Mesenteric fat pad (tissue), 1 donor: ENCODE data around the gene ZNF341. TPM values are rescaled to one million over a fixed set of nuclear protein-coding genes. Genes with fewer than 3 reads are reported as not detected.
"Not testable (repeated sequence)": the region's sequence is repeated elsewhere in the genome, so short reads cannot be mapped to it uniquely, and the experiment has no call there.

Experiments used
- DNase-seq: peaks from one replicate; pipeline ENCODE4 v3.0.0-alpha.2; 2020; ENCODE audit warnings: low spot score
- total RNA-seq: library from RNA; stranded (reverse); fragmentation: NEBNext Ultra II Directional; extraction: Animal tissue kit (Norgen Biotek cat#: 25700); gene quantifications from one replicate; pipeline ENCODE4 v1.2.1, GENCODE V29; 2021
- donor health status: DM: yes; HTN: yes; CAD: no.

Gene ZNF341
- total RNA-seq, 1 donor from 2014 or later, result 3.1 TPM

DNA sequence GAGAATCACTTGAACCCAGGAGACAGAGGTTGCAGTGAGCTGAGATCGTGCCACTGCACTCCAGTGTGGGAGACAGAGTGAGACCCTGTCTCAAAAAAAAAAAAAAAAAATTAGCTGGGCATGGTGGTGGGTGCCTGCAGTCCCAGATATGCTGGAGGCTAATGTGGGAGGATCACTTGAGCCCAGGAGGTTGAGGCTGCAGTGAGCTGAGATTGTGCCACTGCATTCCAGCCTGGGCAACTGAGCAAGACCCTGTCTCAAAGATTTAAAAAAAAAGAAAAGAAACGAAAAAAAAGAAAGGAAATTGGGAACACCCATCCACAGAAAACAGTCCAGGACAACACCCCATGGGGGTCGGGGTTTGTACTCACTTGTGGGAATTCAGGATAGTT, 60.8 kb downstream of the ZNF341 start:
- not testable (repeated sequence) for DNase-seq

- no peak for DNase-seq
Measured at GRCh38 chr20:33793011-33793931, 61.5 kb downstream of the ZNF341 start.

GRCh38 chr20:33796263-33796906, 64.6 kb downstream of the ZNF341 start:
- no peak for DNase-seq

GRCh38 chr20:33796907-33797544, 65.2 kb downstream of the ZNF341 start:
- no peak for DNase-seq

DNA sequence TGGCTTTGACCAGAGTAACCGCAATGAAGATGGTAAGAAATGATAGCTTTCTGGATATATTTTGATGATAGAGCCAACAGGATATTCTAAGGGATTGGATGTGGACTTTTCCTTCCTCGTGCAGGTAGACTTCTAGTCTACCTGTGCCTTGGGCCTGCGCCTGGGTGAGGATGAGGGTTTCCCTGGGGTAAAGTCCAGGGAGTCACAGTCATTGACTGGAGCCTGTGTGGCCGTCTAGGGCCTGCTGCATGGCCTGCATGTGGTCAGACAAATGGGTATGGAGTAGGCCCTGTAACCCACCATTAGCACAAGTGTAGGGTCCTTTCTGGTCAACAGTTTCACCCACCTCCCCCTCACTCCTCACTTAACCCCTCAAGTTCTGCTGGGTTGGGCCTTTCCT, 66.6 kb downstream of the ZNF341 start:
- DNase-seq, result no peak

GRCh38 chr20:33803921-33804337, 72.1 kb downstream of the ZNF341 start:
- no peak for DNase-seq

GRCh38 chr20:33808388-33808787, 76.6 kb downstream of the ZNF341 start:
- no peak for DNase-seq

DNA sequence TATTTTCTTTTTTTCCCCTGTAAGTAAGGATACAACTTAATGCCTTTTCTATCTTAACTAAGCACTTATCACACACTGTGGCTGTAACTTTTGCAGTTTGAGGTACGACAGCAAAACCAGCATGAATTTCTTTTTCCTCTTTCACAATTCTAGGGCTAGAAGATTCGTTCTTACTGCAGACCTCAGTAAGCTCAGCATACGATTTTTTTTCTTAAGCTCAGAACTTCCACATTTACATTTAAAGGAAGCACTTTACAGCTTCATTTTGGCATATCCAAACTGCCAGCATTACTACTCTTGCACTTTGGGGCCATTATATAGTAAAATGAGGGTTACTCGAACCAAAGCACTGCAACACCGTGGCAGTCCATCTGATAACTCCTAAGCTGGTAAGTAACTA, 78.5 kb downstream of the ZNF341 start:
- DNase-seq, result no peak

- peak; percentile 100 for DNase-seq
Measured at GRCh38 chr20:33810885-33811775, 79.3 kb downstream of the ZNF341 start, which contains the start of gene CHMP4B. Gene CHMP4B, plus strand, starts transcription at chr20:33811348. Its CDS starts 121 bp downstream, at chr20:33811469.

DNA sequence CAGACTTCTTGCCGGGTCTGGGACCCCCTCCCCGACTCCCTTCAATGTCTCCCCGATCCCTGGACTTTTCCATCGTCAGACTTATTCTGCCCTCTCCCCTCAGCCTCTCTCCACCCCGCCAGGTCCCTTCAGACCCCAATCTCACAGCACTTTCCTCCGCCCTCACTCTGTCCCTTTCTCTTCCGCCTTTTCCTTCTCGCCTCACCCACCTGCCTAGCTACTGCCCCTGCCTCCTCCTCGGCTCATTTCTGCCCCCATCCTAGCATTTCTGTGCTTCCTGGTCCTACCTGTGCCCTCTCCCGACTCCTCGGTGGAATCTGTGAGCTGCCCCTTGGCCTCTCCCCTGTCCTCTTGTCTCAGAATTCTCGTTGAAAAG, 80.0 kb downstream of the ZNF341 start:
- no peak for DNase-seq

DNA sequence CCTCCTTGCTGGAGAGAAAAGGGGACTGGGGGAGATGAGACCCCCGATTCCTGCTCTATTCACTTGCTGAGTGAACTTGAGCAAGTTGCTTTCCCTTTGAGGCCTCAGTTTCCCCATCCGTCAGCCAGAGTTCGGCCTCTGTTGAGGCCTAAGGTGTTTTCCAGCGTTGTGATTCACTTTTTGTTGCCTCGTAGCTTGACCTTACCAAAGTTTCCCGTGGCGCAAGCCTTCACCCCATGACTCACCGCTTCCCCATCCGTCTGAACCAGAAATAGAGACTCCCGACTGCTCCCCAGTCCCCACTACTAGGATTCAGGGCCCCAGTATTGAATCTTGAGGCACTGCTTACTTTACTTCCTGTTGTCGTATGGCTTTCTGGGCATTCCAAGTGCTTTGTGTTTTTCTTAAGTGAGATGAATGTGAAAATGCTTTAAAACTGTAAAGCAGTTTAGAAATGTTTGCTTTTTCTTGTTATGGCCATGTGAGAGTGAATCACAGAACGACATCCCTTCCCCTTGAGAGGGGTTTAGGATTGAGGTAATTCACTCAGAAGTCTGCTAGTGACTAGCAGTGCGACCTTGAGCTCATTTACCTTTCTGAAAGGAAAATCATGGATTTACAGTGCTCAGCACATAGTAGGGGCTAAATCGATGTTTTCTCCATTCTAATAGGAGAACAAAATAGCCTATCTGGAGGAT, 80.5 kb downstream of the ZNF341 start:
- no peak for DNase-seq

DNA sequence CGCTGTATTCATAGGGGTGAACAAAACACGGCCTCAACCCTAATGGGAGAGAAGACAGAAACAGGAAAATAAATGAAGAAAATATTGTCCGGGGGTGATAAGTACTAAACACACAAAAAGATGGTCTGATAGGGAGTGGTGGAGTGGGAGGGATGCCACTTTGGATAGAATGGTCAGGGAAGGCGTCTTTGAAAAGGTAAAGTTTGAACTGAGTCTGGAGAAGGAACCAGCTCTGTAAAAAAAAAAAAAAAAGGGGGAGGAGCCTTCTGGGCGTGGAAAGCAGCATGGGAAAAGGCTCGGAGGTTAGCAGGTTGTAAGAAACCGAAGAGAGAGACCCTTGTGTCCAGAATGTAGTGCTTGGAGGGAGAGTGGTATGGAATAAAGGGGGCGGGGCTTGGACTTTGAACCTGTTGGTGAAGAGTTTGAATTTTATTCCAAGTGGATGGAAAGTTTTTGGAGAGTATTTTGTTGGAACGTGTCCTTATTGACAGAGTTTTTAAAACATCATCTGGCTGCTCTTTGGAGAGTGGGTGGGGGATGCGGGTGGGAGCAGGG, 81.2 kb downstream of the ZNF341 start:
- DNase-seq, result no peak

- DNase-seq, result no peak
Measured at GRCh38 chr20:33814238-33814712, 82.5 kb downstream of the ZNF341 start.

DNA sequence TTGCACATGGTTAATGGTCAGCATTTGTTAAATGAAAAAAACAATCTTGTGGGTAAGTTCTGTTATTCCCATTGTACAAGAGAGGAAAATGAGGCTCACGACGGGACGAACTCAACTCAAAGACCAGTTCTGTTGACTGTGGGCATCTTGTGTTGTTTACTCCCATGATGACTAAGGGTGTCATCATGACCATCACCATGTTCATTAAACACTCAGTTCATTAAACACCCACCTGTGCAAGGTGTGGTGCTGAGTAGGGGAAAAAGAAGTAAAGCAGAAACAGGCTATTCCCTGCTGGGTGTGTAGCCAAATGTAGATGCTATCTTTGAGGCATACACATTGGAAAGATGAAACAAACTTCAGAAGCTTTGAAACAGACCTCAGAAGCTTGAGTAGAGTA, 83.9 kb downstream of the ZNF341 start:
- DNase-seq, result no peak

DNA sequence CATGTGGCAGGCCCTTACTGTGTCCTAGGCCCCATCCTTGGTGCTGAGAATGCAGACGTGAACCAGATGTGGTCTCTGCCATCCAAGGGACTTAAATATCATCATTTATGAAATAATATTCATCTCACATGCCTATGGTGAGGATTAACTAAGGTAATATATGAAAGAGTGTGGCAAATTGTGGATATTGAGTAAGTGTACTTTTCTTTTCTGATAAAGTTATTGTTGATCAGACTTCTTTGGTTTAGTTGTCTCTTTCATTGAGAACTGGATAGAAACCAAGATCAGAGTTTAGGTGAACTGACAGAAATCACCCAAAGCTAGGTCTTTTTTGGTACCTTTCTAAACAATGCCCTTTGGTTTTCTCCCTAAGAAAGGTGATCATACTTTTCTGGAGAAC, 84.4 kb downstream of the ZNF341 start:
- DNase-seq, result no peak

GRCh38 chr20:33817411-33817810, 85.6 kb downstream of the ZNF341 start:
- no peak for DNase-seq

DNA sequence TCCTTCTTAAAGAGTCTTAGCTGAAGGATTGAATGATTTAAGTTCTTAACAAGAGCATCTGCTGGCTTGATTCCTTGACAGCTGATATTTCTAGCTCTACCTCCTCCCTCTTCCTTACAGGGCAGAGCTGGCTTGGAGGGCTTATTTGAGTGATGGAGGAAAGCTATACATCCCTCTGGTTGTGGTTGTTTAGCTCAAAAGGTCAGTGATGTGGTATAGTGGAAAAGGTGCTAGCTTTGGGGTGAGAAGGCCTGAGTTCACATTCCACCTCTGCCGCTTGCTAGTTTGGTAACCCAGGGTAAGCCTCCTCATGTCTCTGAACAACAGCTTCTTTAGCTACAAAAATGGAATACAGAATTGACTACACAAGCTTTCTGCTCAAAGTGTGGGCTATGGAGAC, 87.7 kb downstream of the ZNF341 start:
- DNase-seq, result no peak

GRCh38 chr20:33820362-33820761, 88.6 kb downstream of the ZNF341 start:
- DNase-seq, result no peak

- no peak for DNase-seq
Measured at GRCh38 chr20:33821270-33821836, 89.6 kb downstream of the ZNF341 start.

DNA sequence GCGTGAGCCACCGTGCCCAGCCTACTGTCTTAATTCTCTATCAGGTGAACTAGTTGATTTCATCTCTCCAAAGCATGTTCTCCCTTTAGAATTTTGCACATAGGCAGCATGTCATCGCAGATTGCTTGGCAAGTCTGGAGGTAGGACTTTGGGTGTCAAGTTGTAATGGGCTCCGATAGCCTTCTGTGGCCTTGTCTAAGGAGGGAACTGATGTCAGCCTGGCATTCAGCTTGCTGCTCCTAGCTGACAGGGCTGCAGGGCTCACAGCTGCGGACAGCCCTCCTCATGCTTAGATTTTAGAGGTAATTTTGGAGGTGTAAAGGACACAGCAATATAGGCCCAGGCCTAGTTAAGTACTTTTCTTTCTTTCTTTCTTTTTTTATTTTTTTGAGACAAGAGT, 90.6 kb downstream of the ZNF341 start:
- DNase-seq, result no peak
